ENCODE measurements around the gene TTC13. TPM values are rescaled to one million over a fixed set of nuclear protein-coding genes. Genes with fewer than 3 reads are reported as not detected.

Gene TTC13
- total RNA-seq, 4 donors from 2014 or later: 7.4 to 47.0 (median 14.9) TPM

DNA sequence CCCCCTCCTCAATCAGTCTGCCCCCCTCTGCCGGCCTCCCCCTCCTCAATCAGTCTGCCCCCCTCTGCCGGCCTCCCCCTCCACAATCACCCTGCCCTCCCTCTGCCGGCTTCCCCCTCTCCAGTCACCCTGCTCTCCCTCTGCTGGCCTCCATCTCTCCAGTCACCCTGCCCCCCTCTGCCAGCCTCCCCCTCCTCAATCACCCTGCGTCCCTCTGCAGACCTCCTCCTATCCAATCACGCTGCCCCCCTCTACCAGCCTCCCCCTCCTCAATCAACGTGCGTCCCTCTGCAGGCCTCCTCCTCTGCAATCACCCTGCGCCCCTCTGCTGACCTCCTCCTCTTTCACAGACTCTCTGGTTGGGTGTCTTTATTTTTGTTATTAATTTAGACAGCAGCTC is 98.9 kb downstream of the TTC13 start:
- DNase-seq (ENCODE audit: low spot score): no peak
- ATAC-seq (ENCODE audit: low FRiP score): no peak
- TF ChIP-seq, protein P1, sequence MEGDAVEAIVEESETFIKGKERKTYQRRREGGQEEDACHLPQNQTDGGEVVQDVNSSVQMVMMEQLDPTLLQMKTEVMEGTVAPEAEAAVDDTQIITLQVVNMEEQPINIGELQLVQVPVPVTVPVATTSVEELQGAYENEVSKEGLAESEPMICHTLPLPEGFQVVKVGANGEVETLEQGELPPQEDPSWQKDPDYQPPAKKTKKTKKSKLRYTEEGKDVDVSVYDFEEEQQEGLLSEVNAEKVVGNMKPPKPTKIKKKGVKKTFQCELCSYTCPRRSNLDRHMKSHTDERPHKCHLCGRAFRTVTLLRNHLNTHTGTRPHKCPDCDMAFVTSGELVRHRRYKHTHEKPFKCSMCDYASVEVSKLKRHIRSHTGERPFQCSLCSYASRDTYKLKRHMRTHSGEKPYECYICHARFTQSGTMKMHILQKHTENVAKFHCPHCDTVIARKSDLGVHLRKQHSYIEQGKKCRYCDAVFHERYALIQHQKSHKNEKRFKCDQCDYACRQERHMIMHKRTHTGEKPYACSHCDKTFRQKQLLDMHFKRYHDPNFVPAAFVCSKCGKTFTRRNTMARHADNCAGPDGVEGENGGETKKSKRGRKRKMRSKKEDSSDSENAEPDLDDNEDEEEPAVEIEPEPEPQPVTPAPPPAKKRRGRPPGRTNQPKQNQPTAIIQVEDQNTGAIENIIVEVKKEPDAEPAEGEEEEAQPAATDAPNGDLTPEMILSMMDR (IDR thresholded peaks at IDR 0.05): no peak

DNA sequence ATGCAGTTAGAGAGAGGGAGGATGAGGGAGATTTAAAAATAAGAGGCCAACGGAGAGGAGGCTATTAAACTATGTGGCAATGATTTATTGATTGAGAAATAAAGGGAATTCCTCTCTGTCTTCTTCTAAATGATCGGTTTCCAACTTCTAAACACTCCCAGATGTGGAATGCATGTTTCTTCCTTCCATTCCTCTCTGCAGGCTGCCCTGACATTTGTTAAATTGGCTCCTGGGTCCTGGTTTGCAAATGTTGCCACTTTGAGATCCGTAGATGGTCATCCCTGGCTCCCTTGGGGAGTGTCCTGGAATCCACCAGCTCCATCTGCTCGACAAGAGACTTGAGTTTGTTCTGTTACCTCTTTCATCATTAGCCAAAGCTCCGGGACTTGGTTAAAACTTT is 100.1 kb downstream of the TTC13 start:
- TF ChIP-seq, protein P1 (IDR thresholded peaks at IDR 0.05): no peak
- DNase-seq (ENCODE audit: low spot score) (no peak), ATAC-seq (ENCODE audit: low FRiP score) (peak; percentile 82)

DNA sequence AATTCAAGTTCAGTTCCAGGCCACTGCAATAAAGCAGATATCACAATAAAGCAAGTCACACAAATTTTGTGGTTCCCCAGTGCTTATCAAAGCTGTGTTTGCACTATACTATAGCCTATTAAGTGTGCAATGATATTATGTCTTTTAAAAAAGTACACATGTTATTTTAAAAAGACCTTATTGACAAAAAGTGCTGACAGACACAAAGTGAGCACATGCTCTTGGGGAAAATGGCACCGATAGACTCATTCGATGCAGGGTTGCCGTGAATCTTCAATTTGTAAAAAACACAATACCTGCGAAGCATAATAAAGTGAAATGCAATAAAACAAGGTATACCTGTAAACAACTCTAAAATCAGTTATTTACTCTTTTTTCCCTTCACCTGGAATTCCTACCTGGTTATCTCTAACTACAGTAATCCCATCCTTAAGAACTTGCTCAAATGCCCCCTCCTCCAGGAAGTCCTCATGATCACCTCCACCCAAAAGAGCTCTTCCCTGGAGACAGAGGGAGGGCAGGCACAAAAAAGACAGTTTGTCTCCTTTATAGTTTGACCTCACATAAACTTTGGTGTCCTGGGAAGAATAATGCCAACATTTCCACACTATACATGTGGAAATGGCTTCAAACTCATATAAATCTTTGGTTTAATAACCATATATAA is 100.6 kb downstream of the TTC13 start:
- TF ChIP-seq, protein P1 (IDR thresholded peaks at IDR 0.05): no peak
- DNase-seq (ENCODE audit: low spot score) (no peak), ATAC-seq (ENCODE audit: low FRiP score) (no peak)

- TF ChIP-seq, protein P1 (IDR thresholded peaks at IDR 0.05): no peak
- no peak for DNase-seq (ENCODE audit: low spot score)
- no peak for ATAC-seq (ENCODE audit: low FRiP score)
Observed at GRCh38 chr1:230877146-230877923, 101.3 kb downstream of the TTC13 start.

DNA sequence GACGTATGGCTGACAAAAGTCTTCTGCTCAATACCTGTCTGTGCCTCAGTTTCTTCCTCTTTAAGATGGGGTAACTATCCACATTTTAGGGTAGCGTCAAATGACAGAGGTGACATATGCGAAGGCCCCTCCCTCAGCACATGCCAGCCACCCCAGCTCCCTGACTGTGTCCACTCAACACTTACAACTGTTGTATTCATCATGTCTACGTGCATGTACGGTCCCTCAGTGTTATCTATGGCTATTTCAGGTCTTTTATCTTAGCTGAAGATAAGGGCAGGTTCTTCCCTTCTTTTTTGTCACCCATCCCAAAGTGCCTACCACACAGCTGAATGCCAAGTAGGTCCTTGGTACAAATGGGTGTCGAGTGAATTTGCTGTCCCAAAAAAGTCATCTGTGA is 102.0 kb downstream of the TTC13 start:
- DNase-seq (ENCODE audit: low spot score) (no peak), ATAC-seq (ENCODE audit: low FRiP score) (no peak)
- TF ChIP-seq, protein P1 (IDR thresholded peaks at IDR 0.05): no peak

GRCh38 chr1:230875370-230875769 is 103.3 kb downstream of the TTC13 start:
- DNase-seq (ENCODE audit: low spot score) (no peak), ATAC-seq (ENCODE audit: low FRiP score) (no peak)
- TF ChIP-seq, protein P1 (IDR thresholded peaks at IDR 0.05): no peak

DNA sequence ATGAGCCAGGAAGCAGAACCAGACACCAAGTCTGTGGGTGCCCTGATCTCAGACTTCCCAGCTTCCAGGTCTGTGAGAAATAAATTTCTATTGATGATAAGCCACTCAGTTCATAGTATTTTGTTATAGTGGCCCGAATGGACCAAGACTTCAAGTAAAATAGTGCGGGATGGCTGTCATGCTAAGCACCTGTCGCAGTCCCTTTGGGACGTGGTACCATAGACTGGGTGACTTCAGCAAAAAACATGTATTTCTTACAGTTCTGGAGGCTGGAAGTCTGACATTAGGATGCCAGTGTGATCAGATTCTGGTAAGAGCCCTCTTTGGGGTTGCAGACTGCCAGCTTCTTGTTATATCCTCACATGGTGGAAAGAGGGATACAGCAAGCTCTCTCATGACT is 107.7 kb downstream of the TTC13 start:
- no peak for ATAC-seq (ENCODE audit: low FRiP score)

More for the DNA sequence above, 107.7 kb downstream of the TTC13 start:
- TF ChIP-seq, protein P1 (IDR thresholded peaks at IDR 0.05): no peak
- DNase-seq (ENCODE audit: low spot score): no peak
